Uterus (tissue), 4 donors: ENCODE measurements around the gene KASH5. TPM values are rescaled to one million over a fixed set of nuclear protein-coding genes. Genes with fewer than 3 reads are reported as not detected.

Experiments
- DNase-seq, 2 donors: peaks; one replicate each; pipeline ENCODE4 v3.0.0-alpha.2; 2019 to 2020
- H3K27ac ChIP-seq, 2 donors: fragments of 200-600 bp; sonication (generic); 1 replicate in 1 of 2; 2 replicates in 1 of 2; pipeline ENCODE4 v1.5.1; 2016 to 2018
- H3K27me3 ChIP-seq, 2 donors: fragments of 200-600 bp; sonication (generic); one replicate each; pipeline ENCODE4 v1.5.1; 2018 to 2019; ENCODE audit warnings: control low read depth in 1 of 2
- H3K36me3 ChIP-seq, 2 donors: fragments of 200-600 bp; sonication (generic); one replicate each; pipeline ENCODE4 v1.5.1; 2019; ENCODE audit warnings: control low read depth in 1 of 2
- H3K4me1 ChIP-seq, 2 donors: fragments of 200-600 bp; sonication (generic); one replicate each; pipeline ENCODE4 v1.5.1; 2018 to 2019; ENCODE audit warnings: control low read depth in 1 of 2
- H3K4me3 ChIP-seq, 2 donors: fragments of 200-600 bp; sonication (generic); 1 replicate in 1 of 2; 2 replicates in 1 of 2; pipeline ENCODE4 v1.5.1; 2018 to 2019; ENCODE audit warnings: mild to moderate bottlenecking in 1 of 2
- H3K9me3 ChIP-seq, 2 donors: fragments of 200-600 bp; sonication (generic); one replicate each; pipeline ENCODE4 v1.5.1; 2019; ENCODE audit warnings: control low read depth in 1 of 2
- POLR2A ChIP-seq, 2 donors: fragments of 450-650 bp; IDR thresholded peaks; one replicate each; pipeline ENCODE4 v1.6.1; 2016; ENCODE audit warnings: antibody characterized with exemption in 2 of 2, mild to moderate bottlenecking in 1 of 2, moderate library complexity in 1 of 2
- intact Hi-C: fragments of 100-400 bp; cut with DNase I; formaldehyde crosslinking; loops from one replicate; pipeline ENCODE4 v1.15.1; 2023; ENCODE audit warnings: low total_unique reads
- total RNA-seq, 4 donors: library from RNA; depleted of rRNA in 3 of 4; stranded (reverse); fragments of >200 nt in 3 of 4; gene quantifications; one replicate each; pipeline versions ENCODE4 v1.1.0 to v1.2.4, GENCODE V29; 2014 to 2023
- TF ChIP-seq, protein P1 (sequence below), 4 experiments: fragments of 200-600 bp in 2 of 4; fragments of 450-650 bp in 2 of 4; sonication (generic) in 2 of 4; IDR thresholded peaks; one replicate each; pipeline ENCODE4 v1.5.1; 2016 to 2019; ENCODE audit warnings: antibody characterized with exemption in 4 of 4, mild to moderate bottlenecking in 2 of 4, moderate library complexity in 1 of 4
- donor health status: DM: yes; HTN: yes; CAD: no.

The KASH5 gene
- total RNA-seq, 4 donors from 2014 or later, result 0.55 TPM; not detected in 3

DNA sequence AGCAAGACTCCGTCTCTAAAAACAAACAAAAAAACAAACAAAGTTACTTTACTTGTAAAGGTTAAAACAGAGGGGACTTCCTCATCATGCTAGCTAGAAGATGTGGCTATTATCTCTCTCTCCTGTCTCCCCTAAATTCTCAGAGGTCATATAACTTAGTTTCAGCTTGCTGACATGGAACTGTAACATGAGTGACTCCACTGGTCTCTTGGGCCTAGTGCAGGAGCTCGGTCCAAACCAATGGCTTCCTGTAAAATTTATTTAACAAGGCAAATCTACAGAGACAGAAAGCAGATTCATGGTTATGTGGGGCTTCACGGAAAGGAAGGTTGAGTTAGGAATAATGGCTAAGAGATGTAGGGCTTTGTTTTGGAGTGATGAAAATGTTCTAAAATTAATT lies 9.5 kb upstream of the KASH5 start:
- H3K27ac ChIP-seq, result no peak overlapping the region
- DNase-seq, result no peak
- TF ChIP-seq, protein P1, sequence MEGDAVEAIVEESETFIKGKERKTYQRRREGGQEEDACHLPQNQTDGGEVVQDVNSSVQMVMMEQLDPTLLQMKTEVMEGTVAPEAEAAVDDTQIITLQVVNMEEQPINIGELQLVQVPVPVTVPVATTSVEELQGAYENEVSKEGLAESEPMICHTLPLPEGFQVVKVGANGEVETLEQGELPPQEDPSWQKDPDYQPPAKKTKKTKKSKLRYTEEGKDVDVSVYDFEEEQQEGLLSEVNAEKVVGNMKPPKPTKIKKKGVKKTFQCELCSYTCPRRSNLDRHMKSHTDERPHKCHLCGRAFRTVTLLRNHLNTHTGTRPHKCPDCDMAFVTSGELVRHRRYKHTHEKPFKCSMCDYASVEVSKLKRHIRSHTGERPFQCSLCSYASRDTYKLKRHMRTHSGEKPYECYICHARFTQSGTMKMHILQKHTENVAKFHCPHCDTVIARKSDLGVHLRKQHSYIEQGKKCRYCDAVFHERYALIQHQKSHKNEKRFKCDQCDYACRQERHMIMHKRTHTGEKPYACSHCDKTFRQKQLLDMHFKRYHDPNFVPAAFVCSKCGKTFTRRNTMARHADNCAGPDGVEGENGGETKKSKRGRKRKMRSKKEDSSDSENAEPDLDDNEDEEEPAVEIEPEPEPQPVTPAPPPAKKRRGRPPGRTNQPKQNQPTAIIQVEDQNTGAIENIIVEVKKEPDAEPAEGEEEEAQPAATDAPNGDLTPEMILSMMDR (IDR thresholded peaks at IDR 0.05), result no peak
- no peak for TF ChIP-seq POLR2A (IDR thresholded peaks at IDR 0.05)
- H3K9me3 ChIP-seq, result peaks cover 0 to 6% of the 10 kb centered on the region in 2 donors
- H3K4me3 ChIP-seq, result no peak overlapping the region
- intact Hi-C loops, result no loop called here
- no peaks in the 10 kb centered on the region for H3K27me3 ChIP-seq
- no peaks in the 10 kb centered on the region for H3K4me1 ChIP-seq
- H3K36me3 ChIP-seq, result no peaks in the 10 kb centered on the region

DNA sequence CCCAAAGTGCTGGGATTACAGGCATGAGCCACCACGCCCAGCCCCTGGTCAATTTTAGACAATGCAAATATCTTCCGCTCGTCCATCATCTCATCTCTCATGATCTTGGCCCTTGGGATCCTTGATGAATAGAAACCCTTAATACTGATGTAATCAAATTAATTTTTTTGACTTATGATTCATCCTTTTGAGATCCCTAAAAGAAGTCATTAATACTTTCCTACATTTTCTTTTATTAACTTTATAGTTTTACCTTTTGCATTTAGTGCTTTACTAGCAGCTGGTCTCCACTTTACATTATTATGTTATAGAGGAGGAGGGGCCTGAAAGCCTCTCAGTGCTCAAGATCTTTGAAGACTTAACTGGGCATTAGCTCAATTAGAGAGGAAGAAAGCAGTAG lies 7.7 kb upstream of the KASH5 start:
- intact Hi-C loops, result no loop called here
- TF ChIP-seq, protein P1 (IDR thresholded peaks at IDR 0.05), result no peak
- TF ChIP-seq POLR2A (IDR thresholded peaks at IDR 0.05), result no peak
- no peak for DNase-seq

DNA sequence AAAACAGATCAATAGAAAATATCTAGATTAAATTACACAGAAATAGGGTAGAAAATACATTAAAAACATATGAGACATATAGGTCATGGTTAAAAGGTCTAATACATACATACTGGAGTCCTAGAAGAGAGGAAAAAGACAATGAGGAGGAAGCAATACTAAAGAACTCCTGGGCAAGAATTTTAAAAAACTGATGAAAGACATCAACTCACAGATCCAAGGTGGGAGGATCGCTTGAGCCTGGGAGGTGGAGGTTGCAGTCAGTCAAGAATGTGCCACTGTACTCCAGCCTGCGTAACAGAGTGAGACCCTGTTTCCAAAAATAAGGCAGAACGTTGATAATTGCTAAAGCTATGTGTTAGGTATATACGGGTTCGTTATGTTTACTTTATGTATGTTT lies 5.4 kb upstream of the KASH5 start:
- intact Hi-C loops, result no loop called here
- no peak for DNase-seq
- no peak overlapping the region for H3K27ac ChIP-seq
- H3K36me3 ChIP-seq, result no peaks in the 10 kb centered on the region
- H3K9me3 ChIP-seq, result peaks cover 0 to 6% of the 10 kb centered on the region in 2 donors
- H3K4me3 ChIP-seq, result no peak overlapping the region
- H3K27me3 ChIP-seq, result no peaks in the 10 kb centered on the region
- no peaks in the 10 kb centered on the region for H3K4me1 ChIP-seq
- no peak for TF ChIP-seq POLR2A (IDR thresholded peaks at IDR 0.05)
- TF ChIP-seq, protein P1 (IDR thresholded peaks at IDR 0.05), result no peak

More for the DNA sequence above, 7.7 kb upstream of the KASH5 start:
- no peak overlapping the region for H3K4me3 ChIP-seq
- peaks cover 0 to 6% of the 10 kb centered on the region in 2 donors for H3K9me3 ChIP-seq
- no peaks in the 10 kb centered on the region for H3K36me3 ChIP-seq
- H3K27me3 ChIP-seq, result no peaks in the 10 kb centered on the region
- H3K4me1 ChIP-seq, result no peaks in the 10 kb centered on the region
- no peak overlapping the region for H3K27ac ChIP-seq

DNA sequence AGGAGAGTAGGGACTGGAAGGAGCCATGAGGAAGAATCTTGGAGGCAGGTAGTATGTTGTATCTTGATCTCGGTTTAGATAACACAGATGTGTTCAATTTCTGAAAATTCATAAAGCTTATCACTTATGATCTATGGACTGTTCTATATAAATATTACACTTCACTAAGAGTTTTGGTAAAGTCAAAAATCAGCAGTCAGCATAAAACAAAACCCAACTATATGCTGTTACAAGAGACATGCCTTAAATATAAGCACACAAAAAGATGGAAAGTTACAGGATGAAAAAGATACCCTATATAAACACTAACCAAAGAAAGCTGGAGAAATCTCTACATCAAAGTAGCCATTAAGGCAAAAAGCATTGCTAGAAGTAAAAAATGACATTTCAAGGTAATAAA lies 4.5 kb upstream of the KASH5 start:
- TF ChIP-seq POLR2A (IDR thresholded peaks at IDR 0.05), result no peak
- TF ChIP-seq, protein P1 (IDR thresholded peaks at IDR 0.05), result no peak
- intact Hi-C loops, result no loop called here
- DNase-seq, result no peak
- Histone ChIP-seq H3K4me3 (no peak overlapping the region), H3K9me3 (peaks cover 0 to 6% of the 10 kb centered on the region in 2 donors), H3K36me3 (no peaks in the 10 kb centered on the region), H3K4me1 (no peaks in the 10 kb centered on the region), H3K27ac (no peak overlapping the region), H3K27me3 (no peaks in the 10 kb centered on the region)

DNA sequence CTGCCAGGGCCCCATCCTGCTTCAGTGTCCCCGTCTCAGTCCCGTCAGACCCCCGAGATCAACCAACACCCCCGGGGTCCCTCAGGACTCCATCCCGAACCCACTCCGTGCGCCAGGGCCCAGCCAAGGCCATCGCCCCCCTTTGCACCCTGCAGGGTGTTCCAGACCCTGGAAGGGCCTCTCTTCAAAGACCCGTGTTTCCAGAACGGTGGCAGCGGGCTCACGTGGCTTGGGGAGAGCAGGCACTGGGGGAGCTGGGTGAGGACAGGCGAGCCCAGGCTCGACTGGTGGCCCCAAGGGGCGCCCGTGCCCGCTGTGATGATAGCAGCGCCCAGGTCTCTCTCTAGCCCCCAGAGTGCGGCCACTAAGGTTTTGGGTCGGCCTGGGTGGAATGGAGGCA lies 1.4 kb downstream of the KASH5 start:
- intact Hi-C loops, result no loop called here
- Histone ChIP-seq H3K27ac (no peak overlapping the region), H3K4me1 (no peaks in the 10 kb centered on the region), H3K36me3 (no peaks in the 10 kb centered on the region), H3K27me3 (no peaks in the 10 kb centered on the region), H3K4me3 (no peak overlapping the region), H3K9me3 (no peaks in the 10 kb centered on the region)
- no peak for DNase-seq
- no peak for TF ChIP-seq POLR2A (IDR thresholded peaks at IDR 0.05)
- TF ChIP-seq, protein P1 (IDR thresholded peaks at IDR 0.05), result no peak
